ENCODE data around the gene CCT7. TPM values are rescaled to one million over a fixed set of nuclear protein-coding genes. Genes with fewer than 3 reads are reported as not detected.
A peak's percentile ranks its signal among the peaks of the same experiment; 100 is the strongest.

CCT7 gene
- total RNA-seq, 1 experiment from 2014 or later, result 319 TPM

GRCh38 chr2:73228631-73229030, 5.5 kb upstream of the CCT7 start:
- ChIA-PET POLR2A (ENCODE audit: unreplicated experiment) (no interaction called here), CTCF (interaction anchor here (0.5 kb wide), 1 partner anchor 109 kb away, joined by 3 read pairs; no protein-coding TSS in a partner anchor)
- no peak for TF ChIP-seq CTCF (conservative IDR thresholded peaks at IDR 0.05)
- TF ChIP-seq EZH2 (IDR thresholded peaks at IDR 0.05; ENCODE audit: low read depth), result no peak
- H3K36me3 ChIP-seq (ENCODE audit: low read depth), result peaks cover 9% of the 10 kb centered on the region
- no peaks in the 10 kb centered on the region for H3K79me2 ChIP-seq (ENCODE audit: low read depth)
- no peak overlapping the region for H2AFZ ChIP-seq
- H3K4me3 ChIP-seq, result no peak overlapping the region
- DNase-seq, result no peak
- no peak overlapping the region for H3K27ac ChIP-seq
- H3K9me2 ChIP-seq (ENCODE audit: insufficient read depth), result no peaks in the 10 kb centered on the region
- no peaks in the 10 kb centered on the region; the same call in 1 of the 2 replicates for H4K20me1 ChIP-seq (ENCODE audit: insufficient read depth)
- H3K4me2 ChIP-seq, result no peak overlapping the region
- H3K4me1 ChIP-seq (replicated peaks; ENCODE audit: insufficient read depth), result peaks cover 4% of the 10 kb centered on the region
- H3K9me3 ChIP-seq (ENCODE audit: insufficient read depth, low read depth), result no peaks in the 10 kb centered on the region
- no TSS peak for BruUV-seq (replicated peaks)
- peaks cover 2% of the 10 kb centered on the region for H3F3A ChIP-seq (ENCODE audit: insufficient read depth, low read depth)
- no peaks in the 10 kb centered on the region for H3K27me3 ChIP-seq (ENCODE audit: insufficient read depth, low read depth)
- intact Hi-C loops (cut with micrococcal nuclease; ENCODE audit: unreplicated experiment), result no loop called here

- no peaks in the 10 kb centered on the region for H3K27me3 ChIP-seq (ENCODE audit: insufficient read depth, low read depth)
- H3K36me3 ChIP-seq (ENCODE audit: low read depth), result no peaks in the 10 kb centered on the region
- no TSS peak for BruUV-seq (replicated peaks)
- H3K4me3 ChIP-seq, result peak overlapping the region; percentile 89
- peaks cover 6% of the 10 kb centered on the region for H3F3A ChIP-seq (ENCODE audit: insufficient read depth, low read depth)
- peak overlapping the region; percentile 89 for H2AFZ ChIP-seq
- peaks cover 20% of the 10 kb centered on the region for H3K4me1 ChIP-seq (replicated peaks; ENCODE audit: insufficient read depth)
- POLR2A ChIA-PET (ENCODE audit: unreplicated experiment), result interaction anchor here (0.5 to 0.9 kb wide), 4 partner anchors 20 to 615 kb away, joined by 3 to 6 read pairs (median 4); partner anchors contain the start of gene ALMS1
- peak; percentile 14 to 42 for DNase-seq
- peaks cover 35% of the 10 kb centered on the region for H3K79me2 ChIP-seq (ENCODE audit: low read depth)
- H3K9me2 ChIP-seq (ENCODE audit: insufficient read depth), result no peaks in the 10 kb centered on the region
- H3K9me3 ChIP-seq (ENCODE audit: insufficient read depth, low read depth), result no peaks in the 10 kb centered on the region
- peaks cover 23% of the 10 kb centered on the region for H4K20me1 ChIP-seq (ENCODE audit: insufficient read depth)
- H3K27ac ChIP-seq, result no peak overlapping the region
- intact Hi-C loops (cut with micrococcal nuclease; ENCODE audit: unreplicated experiment), result loop anchor here (1.0 to 10.0 kb wide), 2 partner anchors 18 to 152 kb away; partner anchors contain the start of genes ALMS1 and SMYD5
- H3K4me2 ChIP-seq, result peak overlapping the region; percentile 90
- CTCF ChIA-PET, result interaction anchor here (0.7 to 1.2 kb wide), 3 partner anchors 13 to 127 kb away, joined by 3 to 4 read pairs (median 3); no protein-coding TSS in a partner anchor
- TF ChIP-seq CTCF (conservative IDR thresholded peaks at IDR 0.05), result no peak
Measured at GRCh38 chr2:73232403-73233153, 1.5 kb upstream of the CCT7 start.

- Histone ChIP-seq H4K20me1 (ENCODE audit: insufficient read depth) (peaks cover 29% of the 10 kb centered on the region), H3K9me3 (ENCODE audit: insufficient read depth, low read depth) (no peaks in the 10 kb centered on the region), H3K4me2 (peak within 1 kb of the TSS; percentile 98), H3F3A (ENCODE audit: insufficient read depth, low read depth) (peaks cover 6% of the 10 kb centered on the region), H2AFZ (peak within 1 kb of the TSS; percentile 96), H3K9me2 (ENCODE audit: insufficient read depth) (no peaks in the 10 kb centered on the region), H3K27ac (peak within 1 kb of the TSS; percentile 82), H3K27me3 (ENCODE audit: insufficient read depth, low read depth) (no peaks in the 10 kb centered on the region), H3K36me3 (ENCODE audit: low read depth) (no peaks in the 10 kb centered on the region), H3K79me2 (ENCODE audit: low read depth) (peaks cover 42% of the 10 kb centered on the region), H3K4me3 (peak within 1 kb of the TSS; percentile 89), H3K4me1 (replicated peaks; ENCODE audit: insufficient read depth) (peaks cover 20% of the 10 kb centered on the region)
- BruUV-seq (replicated peaks), result TSS peak; percentile 52
- TF ChIP-seq EZH2 (IDR thresholded peaks at IDR 0.05; ENCODE audit: low read depth) (no peak), CTCF (conservative IDR thresholded peaks at IDR 0.05) (no peak)
- ChIA-PET CTCF (interaction anchor here (0.7 to 1.2 kb wide), 4 partner anchors 14 to 127 kb away, joined by 3 to 4 read pairs (median 3); no protein-coding TSS in a partner anchor), POLR2A (ENCODE audit: unreplicated experiment) (interaction anchor here (0.5 to 1.1 kb wide), 8 partner anchors 21 to 433 kb away, joined by 3 to 6 read pairs (median 4); partner anchors contain the start of gene ALMS1)
- DNase-seq, result peak; percentile 98 to 100
- intact Hi-C loops (cut with micrococcal nuclease; ENCODE audit: unreplicated experiment), result loop anchor here (1.0 to 10.0 kb wide), 2 partner anchors 19 to 151 kb away; partner anchors contain the start of genes ALMS1 and SMYD5
Measured at GRCh38 chr2:73233154-73233931, 765 bp upstream of the CCT7 start, which contains the start of gene PRADC1. Gene PRADC1, minus strand, starts transcription at chr2:73233239. Its CDS starts 79 bp downstream, at chr2:73233160.
